Measurements from ENCODE around the gene OGFOD2. TPM values are rescaled to one million over a fixed set of nuclear protein-coding genes. Genes with fewer than 3 reads are reported as not detected.

The OGFOD2 gene
- total RNA-seq, 2 donors from 2014 or later, result 10.5 to 14.1 TPM

GRCh38 chr12:122968104-122968503, 6.9 kb upstream of the OGFOD2 start:
- no peak for ATAC-seq
- DNase-seq, result no peak
- intact Hi-C loops (cut with DNase I), result no loop called here

DNA sequence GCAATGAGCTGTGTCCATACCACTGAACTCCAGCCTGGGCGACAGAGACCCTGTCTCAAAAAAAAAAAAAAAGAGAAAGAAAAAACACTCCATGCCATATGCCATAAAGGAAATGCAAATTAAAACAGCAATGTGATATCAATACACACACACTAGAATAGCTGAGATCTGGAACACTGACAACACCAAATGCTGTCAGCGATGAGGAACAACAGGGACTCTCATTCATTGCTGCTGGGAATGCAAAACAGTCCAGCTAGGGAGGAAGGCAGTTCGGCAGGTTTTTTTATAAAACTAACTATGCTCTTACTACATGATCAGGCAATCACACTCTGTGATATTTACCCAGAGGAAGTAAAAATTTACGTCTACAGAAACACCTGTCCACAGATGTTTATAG, 5.4 kb upstream of the OGFOD2 start:
- intact Hi-C loops (cut with DNase I), result no loop called here
- no peak for DNase-seq
- no peak for ATAC-seq

- intact Hi-C loops (cut with DNase I), result no loop called here
- ATAC-seq (peak; percentile 97), DNase-seq (peak; percentile 98)
Observed at GRCh38 chr12:122974274-122974891, 661 bp upstream of the OGFOD2 start.

GRCh38 chr12:122975790-122976647, 975 bp downstream of the OGFOD2 start:
- intact Hi-C loops (cut with DNase I), result loop anchor here in 1 of 2 donors (5.0 kb wide), 1 partner anchor 256 kb away; the partner anchor contains the start of genes MPHOSPH9 and MTRFR
- no peak for DNase-seq
- ATAC-seq, result no peak

DNA sequence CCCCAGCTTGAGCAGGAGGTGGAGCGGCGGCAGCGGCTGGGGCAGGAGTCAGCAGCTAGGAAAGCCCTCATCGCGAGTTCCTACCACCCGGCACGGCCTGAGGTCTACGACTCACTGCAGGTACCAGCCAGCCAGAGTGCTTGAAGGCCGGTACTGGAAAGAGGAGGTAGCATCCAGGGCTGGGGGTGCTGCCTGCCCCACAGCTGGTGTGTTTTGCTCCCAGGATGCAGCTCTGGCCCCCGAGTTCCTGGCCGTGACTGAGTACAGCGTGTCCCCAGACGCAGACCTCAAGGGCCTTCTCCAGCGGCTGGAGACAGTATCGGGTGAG, 1.6 kb downstream of the OGFOD2 start:
- intact Hi-C loops (cut with DNase I), result loop anchor here in 1 of 2 donors (5.0 kb wide), 1 partner anchor 256 kb away; the partner anchor contains the start of genes MPHOSPH9 and MTRFR
- DNase-seq, result no peak
- no peak for ATAC-seq

DNA sequence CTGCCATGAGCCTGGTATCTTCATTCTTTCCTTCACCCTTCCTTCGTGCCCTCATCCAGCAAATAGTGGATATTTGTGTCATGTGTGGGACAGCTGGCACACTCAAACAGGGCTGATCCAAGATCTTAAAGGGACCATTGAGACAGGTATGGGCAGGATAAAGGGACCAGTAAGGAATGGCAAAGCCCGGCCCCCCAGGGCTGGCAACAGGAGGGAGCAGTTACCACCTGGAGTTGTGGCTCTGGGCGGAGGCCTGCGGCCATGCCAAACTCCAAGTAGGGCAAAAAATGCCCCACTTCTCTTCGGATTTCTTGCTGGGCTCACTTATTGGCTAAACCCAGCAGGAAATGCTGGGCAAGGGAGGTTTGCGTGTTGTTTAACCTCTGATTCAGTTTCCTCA, 2.1 kb downstream of the OGFOD2 start:
- no peak for DNase-seq
- intact Hi-C loops (cut with DNase I), result loop anchor here in 1 of 2 donors (5.0 kb wide), 1 partner anchor 255 kb away; the partner anchor contains the start of genes MPHOSPH9 and MTRFR
- no peak for ATAC-seq

- no peak for DNase-seq
- ATAC-seq, result no peak
- intact Hi-C loops (cut with DNase I), result loop anchor here in 1 of 2 donors (5.0 kb wide), 1 partner anchor 254 kb away; the partner anchor contains the start of genes MPHOSPH9 and MTRFR
Observed at GRCh38 chr12:122977655-122978392, 2.8 kb downstream of the OGFOD2 start.

DNA sequence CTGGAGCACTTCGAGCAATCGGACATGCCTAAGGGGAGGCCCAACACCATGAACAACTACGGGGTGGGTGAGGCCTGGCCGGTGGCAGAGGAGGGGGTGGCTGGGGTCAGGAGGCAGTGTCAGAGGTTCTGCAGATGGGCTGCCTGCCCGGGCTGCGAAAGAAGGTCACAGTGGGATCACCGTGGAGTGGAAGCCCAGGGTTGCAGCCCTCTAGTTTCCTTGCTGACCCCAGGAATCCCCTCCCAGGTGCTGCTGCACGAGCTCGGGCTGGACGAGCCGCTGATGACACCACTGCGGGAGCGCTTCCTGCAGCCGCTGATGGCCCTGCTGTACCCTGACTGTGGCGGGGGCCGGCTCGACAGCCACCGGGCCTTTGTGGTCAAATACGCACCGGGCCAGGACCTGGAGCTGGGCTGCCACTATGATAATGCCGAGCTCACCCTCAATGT, 3.5 kb downstream of the OGFOD2 start:
- DNase-seq, result no peak
- intact Hi-C loops (cut with DNase I), result loop anchor here in 1 of 2 donors (5.0 kb wide), 1 partner anchor 254 kb away; the partner anchor contains the start of genes MPHOSPH9 and MTRFR
- ATAC-seq, result no peak

- no peak for ATAC-seq
- DNase-seq, result no peak
- intact Hi-C loops (cut with DNase I), result loop anchor here in 1 of 2 donors (5.0 kb wide), 1 partner anchor 253 kb away; the partner anchor contains the start of genes MPHOSPH9 and MTRFR
Observed at GRCh38 chr12:122979001-122979907, 4.2 kb downstream of the OGFOD2 start.

GRCh38 chr12:122979908-122980182, 4.8 kb downstream of the OGFOD2 start:
- intact Hi-C loops (cut with DNase I), result loop anchor here in 1 of 2 donors (5.0 kb wide), 1 partner anchor 252 kb away; the partner anchor contains the start of genes MPHOSPH9 and MTRFR
- DNase-seq, result no peak
- ATAC-seq, result no peak

DNA sequence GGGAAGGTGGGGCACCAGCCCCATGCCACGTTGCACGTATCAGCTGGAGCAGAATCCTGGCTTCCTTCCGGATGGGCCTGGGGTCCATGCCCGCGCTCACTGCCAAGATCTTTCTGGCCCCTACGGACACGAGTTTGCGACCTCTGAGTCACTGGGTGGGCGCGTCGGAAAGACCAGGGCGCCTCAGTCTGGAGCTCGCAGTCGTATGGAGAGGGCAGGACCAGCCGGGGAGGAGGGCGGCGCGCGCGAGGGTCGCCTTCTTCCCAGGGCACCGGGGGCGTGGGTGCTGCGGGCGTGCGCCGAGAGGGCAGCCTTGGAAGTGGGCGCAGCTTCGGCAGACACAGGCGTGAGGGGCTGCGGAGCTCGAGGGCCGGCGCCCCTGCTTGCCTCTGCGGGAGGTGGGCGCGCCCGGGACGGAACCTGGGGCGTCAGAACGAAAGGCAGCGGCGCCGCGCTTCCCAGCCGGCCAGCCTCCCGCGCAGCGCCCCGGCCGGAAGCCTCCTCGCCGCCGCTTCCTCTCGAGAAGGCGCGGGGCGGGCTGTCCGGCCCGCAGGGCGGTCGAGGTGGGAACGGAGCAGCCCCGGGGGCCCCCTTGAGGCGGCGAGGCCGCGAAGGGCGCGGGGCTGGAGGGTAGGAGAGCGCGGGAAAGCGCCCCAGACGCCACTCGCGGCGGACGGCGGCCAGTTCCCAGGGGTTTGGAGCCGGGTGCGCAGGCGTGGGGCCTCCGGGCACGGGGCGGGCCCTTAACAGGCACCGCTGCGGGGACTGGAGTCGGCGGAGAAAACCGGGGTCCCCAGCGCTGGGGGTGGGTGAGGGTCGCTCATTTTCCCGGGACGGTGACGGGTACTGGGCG, 5.4 kb downstream of the OGFOD2 start, which contains the start of gene ARL6IP4:
Gene ARL6IP4 (plus strand): TSS at position 499 of the 853 bp plus-strand sequence. CDS start 459 bp downstream, outside the sequence.
- ATAC-seq, result peak; percentile 80 to 83
- DNase-seq, result peak; percentile 79
- intact Hi-C loops (cut with DNase I), result no loop called here

GRCh38 chr12:122981036-122981471, 6.0 kb downstream of the OGFOD2 start:
- intact Hi-C loops (cut with DNase I), result no loop called here

DNA sequence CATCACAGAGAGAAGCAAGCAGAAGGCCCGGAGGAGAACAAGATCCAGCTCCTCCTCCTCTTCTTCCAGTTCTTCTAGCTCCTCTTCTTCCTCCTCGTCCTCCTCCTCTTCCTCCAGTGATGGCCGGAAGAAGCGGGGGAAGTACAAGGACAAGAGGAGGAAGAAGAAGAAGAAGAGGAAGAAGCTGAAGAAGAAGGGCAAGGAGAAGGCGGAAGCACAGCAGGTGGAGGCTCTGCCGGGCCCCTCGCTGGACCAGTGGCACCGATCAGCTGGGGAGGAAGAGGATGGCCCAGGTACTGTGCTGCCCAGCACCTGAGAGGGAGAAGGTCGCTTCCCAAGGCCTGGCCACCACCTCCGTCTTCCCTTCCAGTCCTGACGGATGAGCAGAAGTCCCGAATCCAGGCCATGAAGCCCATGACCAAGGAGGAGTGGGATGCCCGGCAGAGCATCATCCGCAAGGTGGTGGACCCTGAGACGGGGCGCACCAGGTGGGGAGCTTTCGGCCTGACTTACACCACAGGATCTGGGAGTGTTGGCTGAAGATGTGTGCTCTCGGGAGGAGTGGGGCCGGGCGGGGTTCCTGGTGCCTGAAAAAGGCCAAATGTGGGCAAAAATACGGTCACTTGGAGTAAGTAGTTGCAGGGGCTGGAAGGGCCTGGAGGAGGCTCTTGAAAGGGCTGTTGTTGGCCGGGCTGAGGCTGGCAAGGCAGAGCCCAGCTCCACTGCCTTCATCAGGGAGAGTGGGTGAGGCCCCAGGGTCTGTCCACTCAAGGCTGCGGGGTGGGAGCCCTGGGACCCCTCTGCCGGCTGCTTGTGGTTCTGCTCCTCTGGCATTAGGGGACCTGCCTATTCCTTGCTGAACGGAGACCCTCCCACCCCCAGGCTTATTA, 6.8 kb downstream of the OGFOD2 start:
- no peak for ATAC-seq
- DNase-seq, result no peak
- intact Hi-C loops (cut with DNase I), result no loop called here

More at GRCh38 chr12:122981036-122981471, 6.0 kb downstream of the OGFOD2 start:
- DNase-seq (no peak), ATAC-seq (no peak)

DNA sequence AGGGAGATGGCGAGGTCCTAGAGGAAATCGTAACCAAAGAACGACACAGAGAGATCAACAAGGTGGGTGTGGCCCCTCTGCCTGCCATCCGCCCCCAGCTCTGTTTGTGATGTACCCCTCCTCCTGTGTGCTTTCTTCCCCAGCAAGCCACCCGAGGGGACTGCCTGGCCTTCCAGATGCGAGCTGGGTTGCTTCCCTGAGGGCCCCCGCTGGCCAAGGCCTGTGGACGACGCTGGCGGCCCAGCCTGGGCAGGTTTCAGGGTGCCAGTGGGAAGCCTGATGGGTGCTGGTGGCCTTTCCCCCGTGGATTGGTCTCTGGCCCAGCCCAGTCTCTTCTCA, 7.4 kb downstream of the OGFOD2 start:
- no peak for ATAC-seq
- intact Hi-C loops (cut with DNase I), result no loop called here
- no peak for DNase-seq

DNA sequence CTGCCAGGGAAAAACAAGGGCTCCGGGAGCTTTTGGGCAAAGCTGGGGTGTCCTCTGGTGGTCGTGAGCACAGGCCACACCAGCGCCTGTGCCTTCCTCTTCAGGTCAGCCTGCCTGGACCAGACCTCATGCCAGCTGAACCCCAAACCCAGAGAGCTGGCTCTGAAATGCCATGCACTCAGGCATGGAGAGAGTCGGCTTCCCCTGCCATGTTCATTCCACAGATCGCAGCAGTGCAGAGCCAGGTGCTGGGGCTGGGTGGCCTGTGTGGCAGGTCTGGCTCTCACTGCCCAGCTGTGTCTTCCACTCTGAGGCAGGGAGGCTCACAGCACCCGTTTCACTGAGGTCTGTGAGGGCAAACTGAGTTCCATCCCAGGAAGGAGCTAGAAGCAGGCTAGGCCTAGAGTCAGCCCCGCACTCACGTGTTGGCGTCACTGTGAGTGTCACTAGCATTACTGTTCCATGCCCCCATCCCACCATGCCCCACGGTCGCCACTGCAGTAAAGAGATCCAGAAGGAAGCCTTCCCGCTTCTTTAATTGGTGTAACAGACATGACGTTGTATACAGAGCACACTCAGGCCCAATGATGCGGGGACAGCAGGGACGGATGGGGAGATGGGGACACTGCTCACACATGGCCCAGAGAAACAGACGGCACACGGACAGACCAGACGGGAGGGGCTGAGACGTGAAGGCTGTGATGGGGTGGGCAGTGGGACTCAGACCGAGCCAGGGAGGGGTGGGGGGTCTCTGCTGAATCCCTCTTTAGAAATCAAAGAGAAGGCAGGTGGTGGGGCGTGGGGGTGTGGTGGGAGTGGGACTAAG, 8.1 kb downstream of the OGFOD2 start:
- ATAC-seq, result no peak
- intact Hi-C loops (cut with DNase I), result no loop called here
- DNase-seq, result no peak

All from left cardiac atrium (tissue), 4 donors.